Measurements from ENCODE around the gene LIMS4. TPM values are rescaled to one million over a fixed set of nuclear protein-coding genes. Genes with fewer than 3 reads are reported as not detected.
"Not testable (repeated sequence)": the region's sequence is repeated elsewhere in the genome, so short reads cannot be mapped to it uniquely, and the experiment has no call there.

The LIMS4 gene
- total RNA-seq, 4 donors from 2014 or later, result 2.7 to 10.0 (median 5.1) TPM

DNA sequence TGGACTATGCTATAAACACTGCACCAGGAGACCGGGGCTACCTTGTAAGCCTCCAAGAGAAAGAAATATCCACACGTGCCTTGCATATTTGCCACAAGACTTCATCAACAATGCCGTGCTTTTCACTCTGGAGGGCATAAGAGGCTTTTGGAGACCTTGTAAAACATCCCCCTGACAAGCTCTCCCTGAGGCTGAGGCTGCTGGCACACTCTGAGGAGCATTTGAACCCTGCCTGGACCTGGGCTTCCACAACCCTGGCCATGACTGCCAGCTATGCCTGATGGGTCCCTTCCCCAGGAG, 393 bp upstream of the LIMS4 start:
- intact Hi-C loops (cut with DNase I), result not testable (repeated sequence)

DNA sequence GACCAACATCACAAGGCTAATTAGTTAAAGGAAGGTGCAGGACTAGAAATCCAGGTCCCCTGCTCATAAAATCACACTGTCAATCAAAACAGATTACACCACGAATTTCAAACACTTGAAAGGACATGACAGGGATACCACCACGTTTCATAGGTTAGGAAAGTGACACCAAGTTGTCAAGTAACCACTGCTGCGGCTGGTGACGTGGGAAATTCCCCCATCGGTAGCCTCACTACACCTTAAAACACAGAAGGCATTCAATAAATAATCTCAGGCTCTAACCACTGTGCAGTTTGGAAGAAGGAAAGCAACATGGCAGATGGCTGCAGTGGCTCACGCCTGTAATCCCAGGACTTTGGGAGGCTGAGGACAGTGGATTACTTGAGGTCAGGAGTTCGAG, 3.7 kb downstream of the LIMS4 start:
- H3K27me3 ChIP-seq; H3K9me3 ChIP-seq; DNase-seq (ENCODE audit: extremely low spot score); H3K4me1 ChIP-seq; intact Hi-C loops (cut with DNase I); H3K27ac ChIP-seq (replicated peaks in 1 of 4); H3K36me3 ChIP-seq; H3K4me3 ChIP-seq: not testable (repeated sequence)
- no CpG with 5 or more reads among the region's 7 CpGs for WGBS

More for the DNA sequence above, 393 bp upstream of the LIMS4 start:
- H3K36me3 ChIP-seq; H3K27me3 ChIP-seq; H3K27ac ChIP-seq (replicated peaks in 1 of 4); DNase-seq (ENCODE audit: extremely low spot score); H3K4me3 ChIP-seq; H3K9me3 ChIP-seq; H3K4me1 ChIP-seq: not testable (repeated sequence)
- WGBS, result no CpG with 5 or more reads among the region's 3 CpGs

GRCh38 chr2:110465312-110465711, 7.3 kb downstream of the LIMS4 start:
- H3K4me3 ChIP-seq; H3K4me1 ChIP-seq; H3K27me3 ChIP-seq; intact Hi-C loops (cut with DNase I); DNase-seq (ENCODE audit: extremely low spot score); H3K27ac ChIP-seq (replicated peaks in 1 of 4); H3K9me3 ChIP-seq; H3K36me3 ChIP-seq: not testable (repeated sequence)
- WGBS, result no CpG with 5 or more reads among the region's 8 CpGs

- intact Hi-C loops (cut with DNase I); H3K36me3 ChIP-seq; H3K9me3 ChIP-seq; H3K4me1 ChIP-seq; H3K27me3 ChIP-seq; DNase-seq (ENCODE audit: extremely low spot score); H3K4me3 ChIP-seq; H3K27ac ChIP-seq (replicated peaks in 1 of 4): not testable (repeated sequence)
- no CpG with 5 or more reads among the region's 2 CpGs for WGBS
These were observed 10.2 kb downstream of the LIMS4 start for GRCh38 chr2:110462458-110462857.

DNA sequence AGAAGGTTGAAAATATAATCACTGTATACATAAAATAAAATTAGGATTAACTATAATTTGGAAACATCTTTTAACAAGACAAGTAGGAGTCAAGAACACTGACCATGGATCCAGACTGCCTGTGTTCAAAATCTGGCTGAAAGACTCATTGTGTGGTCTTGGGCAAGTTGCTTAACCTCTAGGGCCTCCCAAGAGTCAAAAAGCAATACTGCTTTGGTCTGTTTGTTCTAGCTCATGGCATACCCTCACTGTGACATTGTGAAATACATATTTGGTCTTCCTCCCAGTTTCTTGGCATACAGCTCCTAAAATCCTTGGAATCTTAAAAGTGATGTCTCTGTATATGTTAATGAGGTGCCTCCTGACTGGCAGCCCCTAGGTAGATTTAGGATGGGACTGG, 12.3 kb downstream of the LIMS4 start:
- H3K4me3 ChIP-seq; H3K27ac ChIP-seq (replicated peaks in 1 of 4); H3K36me3 ChIP-seq; H3K27me3 ChIP-seq; DNase-seq (ENCODE audit: extremely low spot score); intact Hi-C loops (cut with DNase I); H3K9me3 ChIP-seq; H3K4me1 ChIP-seq: not testable (repeated sequence)

DNA sequence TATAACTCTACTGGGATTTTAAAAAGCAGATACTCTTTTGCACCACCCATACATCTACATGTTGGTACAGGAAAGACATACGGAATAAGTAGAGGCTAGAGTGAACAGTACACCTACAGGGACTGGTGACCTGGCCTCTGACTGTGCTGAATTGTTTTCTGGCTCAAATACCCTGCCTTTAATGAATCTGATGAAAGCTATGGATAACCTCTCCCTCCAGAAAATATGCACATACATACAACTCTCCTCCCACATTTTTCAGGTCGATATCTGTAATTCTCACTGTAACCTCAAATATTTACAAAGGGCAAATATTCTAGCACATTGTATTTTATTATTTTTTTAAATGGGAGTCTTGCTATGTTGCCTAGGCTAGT, 15.4 kb downstream of the LIMS4 start:
- H3K27ac ChIP-seq (replicated peaks in 1 of 4); H3K36me3 ChIP-seq; DNase-seq (ENCODE audit: extremely low spot score); H3K4me3 ChIP-seq; H3K9me3 ChIP-seq; H3K27me3 ChIP-seq; H3K4me1 ChIP-seq; intact Hi-C loops (cut with DNase I): not testable (repeated sequence)
- no CpG with 5 or more reads among the region's 2 CpGs for WGBS

DNA sequence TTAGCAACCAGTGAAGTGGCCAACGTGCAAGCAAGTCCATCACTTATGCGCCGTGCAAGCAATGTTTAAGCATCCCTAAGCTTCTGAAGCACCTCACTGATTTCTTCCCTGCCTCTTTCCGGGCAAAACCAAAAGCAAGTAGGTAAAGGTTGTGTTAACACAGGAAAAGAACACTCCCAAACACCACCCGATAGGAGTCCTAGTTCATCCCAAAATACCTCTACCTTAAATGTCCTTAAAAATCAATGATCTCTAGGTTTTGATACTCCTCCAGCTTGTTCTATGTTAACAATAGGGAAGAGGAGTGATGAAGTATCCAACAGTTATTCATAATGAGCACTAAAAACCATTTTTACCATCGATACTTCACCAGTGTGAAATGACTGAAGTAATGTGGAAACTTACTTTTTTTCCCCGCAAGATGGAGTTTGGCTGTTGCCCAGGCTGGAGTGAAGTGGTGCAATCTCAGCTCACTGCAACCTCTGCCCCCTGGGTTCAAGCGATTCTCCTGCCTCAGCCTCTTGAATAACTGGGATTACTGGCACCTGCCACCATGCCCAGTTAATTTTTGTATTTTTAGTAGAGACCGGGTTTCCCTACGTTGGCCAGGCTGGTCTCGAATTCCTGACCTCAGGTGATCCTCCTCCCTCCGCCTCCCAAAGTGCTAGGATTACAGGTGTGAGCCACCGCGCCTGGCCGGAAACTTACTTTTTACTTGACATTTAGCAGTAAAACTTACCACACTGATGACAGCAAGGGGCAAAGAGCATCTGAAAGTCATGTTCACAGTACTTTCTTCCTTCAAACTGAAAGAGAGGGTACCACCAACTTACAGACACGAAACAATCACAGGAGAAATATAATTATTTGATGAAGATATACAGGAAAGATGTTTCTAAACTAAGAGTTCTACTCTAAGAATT, 16.1 kb downstream of the LIMS4 start:
- DNase-seq (ENCODE audit: extremely low spot score); intact Hi-C loops (cut with DNase I): not testable (repeated sequence)
- no CpG with 5 or more reads among the region's 16 CpGs for WGBS

GRCh38 chr2:110455080-110455670, 17.4 kb downstream of the LIMS4 start:
- no CpG with 5 or more reads among the region's 6 CpGs for WGBS
- H3K27me3 ChIP-seq; H3K4me3 ChIP-seq; H3K36me3 ChIP-seq; H3K4me1 ChIP-seq; H3K9me3 ChIP-seq; H3K27ac ChIP-seq (replicated peaks in 1 of 4); DNase-seq (ENCODE audit: extremely low spot score); intact Hi-C loops (cut with DNase I): not testable (repeated sequence)

More for the DNA sequence above, 16.1 kb downstream of the LIMS4 start:
- H3K4me3 ChIP-seq; H3K36me3 ChIP-seq; H3K9me3 ChIP-seq; H3K4me1 ChIP-seq; H3K27me3 ChIP-seq; H3K27ac ChIP-seq (replicated peaks in 1 of 4): not testable (repeated sequence)

DNA sequence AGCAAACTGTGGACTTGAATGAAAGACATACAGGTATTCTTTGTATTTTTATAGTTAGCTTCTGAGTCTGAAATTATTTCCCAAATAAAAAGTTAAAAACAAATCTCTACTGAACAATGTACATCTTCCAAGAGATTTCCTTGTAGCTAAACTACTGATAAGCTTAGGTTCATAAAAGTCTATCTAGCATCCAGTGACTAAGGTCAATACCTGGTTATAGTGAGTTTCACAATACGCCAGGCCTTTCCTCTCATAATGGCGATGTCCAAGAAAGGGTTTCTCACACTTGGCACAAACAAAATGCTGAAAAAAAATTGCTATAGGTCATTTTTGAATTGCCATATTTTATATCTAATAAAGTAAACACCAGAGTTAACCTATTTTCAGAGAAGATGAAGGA, 21.7 kb downstream of the LIMS4 start:
- H3K9me3 ChIP-seq; H3K4me3 ChIP-seq; intact Hi-C loops (cut with DNase I); H3K27me3 ChIP-seq; H3K4me1 ChIP-seq; H3K27ac ChIP-seq (replicated peaks in 1 of 4); DNase-seq (ENCODE audit: extremely low spot score); H3K36me3 ChIP-seq: not testable (repeated sequence)
- no CpG with 5 or more reads among the region's 2 CpGs for WGBS

- DNase-seq (ENCODE audit: extremely low spot score); H3K9me3 ChIP-seq; H3K4me3 ChIP-seq; H3K36me3 ChIP-seq; intact Hi-C loops (cut with DNase I); H3K4me1 ChIP-seq; H3K27ac ChIP-seq (replicated peaks in 1 of 4); H3K27me3 ChIP-seq: not testable (repeated sequence)
- no CpG with 5 or more reads among the region's 7 CpGs for WGBS
These were observed 23.3 kb downstream of the LIMS4 start for GRCh38 chr2:110449127-110449947.

DNA sequence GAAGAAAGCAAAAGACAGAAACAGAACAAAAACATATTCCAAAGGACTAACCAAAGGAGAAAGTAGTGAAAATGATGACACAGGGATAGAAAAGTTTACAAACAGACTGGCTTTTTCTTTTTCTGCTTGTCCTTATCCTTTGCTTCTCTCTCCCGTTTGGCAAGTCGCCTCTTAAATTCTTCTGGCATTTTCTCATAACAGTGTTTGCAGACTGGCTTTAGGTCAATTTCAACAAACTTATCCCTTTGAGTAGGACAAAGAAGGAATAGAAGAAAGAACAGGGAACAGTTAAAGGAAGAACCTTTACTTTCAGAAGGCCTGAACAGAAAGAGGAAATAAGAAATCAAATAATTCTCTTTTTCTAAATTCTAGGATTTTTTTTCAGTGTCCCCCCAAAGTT, 26.0 kb downstream of the LIMS4 start:
- H3K27me3 ChIP-seq; DNase-seq (ENCODE audit: extremely low spot score); H3K4me3 ChIP-seq; H3K36me3 ChIP-seq; H3K27ac ChIP-seq (replicated peaks in 1 of 4); H3K4me1 ChIP-seq; H3K9me3 ChIP-seq; intact Hi-C loops (cut with DNase I): not testable (repeated sequence)
- no CpG with 5 or more reads among the region's 2 CpGs for WGBS

- DNase-seq (ENCODE audit: extremely low spot score); H3K4me1 ChIP-seq; H3K27ac ChIP-seq (replicated peaks in 1 of 4); H3K36me3 ChIP-seq; intact Hi-C loops (cut with DNase I); H3K27me3 ChIP-seq; H3K4me3 ChIP-seq; H3K9me3 ChIP-seq: not testable (repeated sequence)
- no CpG with 5 or more reads among the region's 8 CpGs for WGBS
These were observed 29.2 kb downstream of the LIMS4 start for GRCh38 chr2:110443305-110444005.

All from esophagus muscularis mucosa (tissue), 4 donors.